IMR-90 (cell line): Measurements from ENCODE around the gene EPS8. TPM values are rescaled to one million over a fixed set of nuclear protein-coding genes. Genes with fewer than 3 reads are reported as not detected.

Experiments used
- ATAC-seq: fragments of 200-7000 bp; cut with Tn5 transposase; 2 replicates; pipeline ENCODE4 v1.9.1; 2020; ENCODE audit warnings: low read depth, mild to moderate bottlenecking, moderate library complexity
- BruUV-seq: library from RNA; stranded (reverse); fragments of 400-500 nt; replicated peaks from 2 replicates; lab custom pipeline; 2021; lab: Mats Ljungman, UMichigan
- CTCF ChIA-PET: fragments of 300-600 bp; formaldehyde crosslinking; extraction: SDS; loops from one replicate; lab custom pipeline; 2021; ENCODE audit warnings: antibody characterized with exemption; lab: Yijun Ruan, JAX
- POLR2A ChIA-PET: fragments of 300-600 bp; sonication (Branson Sonifier 250); formaldehyde crosslinking; loops from one replicate; lab custom pipeline; 2022; ENCODE audit warnings: antibody characterized with exemption; ENCODE audit not compliant: unreplicated experiment; lab: Charles Lee
- DNase-seq: peaks from one replicate; pipeline ENCODE4 v3.0.0; 2013
- H2AFZ ChIP-seq: replicated peaks from 2 replicates; pipeline ENCODE3; 2013; ENCODE audit warnings: low read length, mild to moderate bottlenecking; ENCODE audit not compliant: poor library complexity
- H2AK5ac ChIP-seq: 2 replicates; pipeline ENCODE4 v1.6.1; 2013; ENCODE audit warnings: low read depth, low read length, inconsistent platforms
- H2AK9ac ChIP-seq: replicated peaks from 2 replicates; pipeline ENCODE3; 2013; ENCODE audit warnings: mild to moderate bottlenecking, low read depth, low read length, moderate library complexity; ENCODE audit not compliant: poor library complexity
- H2BK120ac ChIP-seq: 2 replicates; pipeline ENCODE4 v1.6.1; 2013; ENCODE audit warnings: low read depth, low read length, inconsistent platforms
- H2BK15ac ChIP-seq: 3 replicates; pipeline ENCODE4 v1.6.1; 2013; ENCODE audit warnings: low read depth, low read length, inconsistent platforms
- H2BK20ac ChIP-seq: 2 replicates; pipeline ENCODE4 v1.6.1; 2013; ENCODE audit warnings: low read depth, mild to moderate bottlenecking, inconsistent platforms, low read length, moderate library complexity
- H2BK5ac ChIP-seq: 2 replicates; pipeline ENCODE4 v1.6.1; 2013; ENCODE audit warnings: mild to moderate bottlenecking, low read depth, low read length, inconsistent platforms; ENCODE audit not compliant: poor library complexity, severe bottlenecking
- H3K14ac ChIP-seq: replicated peaks from 2 replicates; pipeline ENCODE4 v1.6.1; 2013; ENCODE audit warnings: low read depth, low read length, inconsistent platforms
- H3K18ac ChIP-seq: 2 replicates; pipeline ENCODE4 v1.6.1; 2013; ENCODE audit warnings: low read depth, low read length, control low read depth
- H3K23ac ChIP-seq: 2 replicates; pipeline ENCODE4 v1.6.1; 2013; ENCODE audit warnings: low read depth, low read length, inconsistent platforms
- H3K27ac ChIP-seq: 2 replicates; pipeline ENCODE4 v1.5.1; 2013; ENCODE audit warnings: mild to moderate bottlenecking, control low read depth, low read length; ENCODE audit not compliant: insufficient read depth
- H3K27me3 ChIP-seq: 2 replicates; pipeline ENCODE4 v1.6.1; 2013; ENCODE audit warnings: low read length; ENCODE audit not compliant: control insufficient read depth, insufficient read depth
- H3K36me3 ChIP-seq: 2 replicates; pipeline ENCODE4 v1.6.1; 2013; ENCODE audit warnings: low read length, mixed read lengths; ENCODE audit not compliant: control insufficient read depth, insufficient read depth
- H3K4ac ChIP-seq: 2 replicates; pipeline ENCODE4 v1.6.1; 2013; ENCODE audit warnings: low read depth, low read length, inconsistent platforms
- H3K4me1 ChIP-seq: 2 replicates; pipeline ENCODE4 v1.6.1; 2013; ENCODE audit warnings: low read length, mixed read lengths; ENCODE audit not compliant: control insufficient read depth, insufficient read depth
- H3K4me2 ChIP-seq: 2 replicates; pipeline ENCODE4 v1.6.1; 2013; ENCODE audit warnings: low read depth, mild to moderate bottlenecking, control low read depth, low read length, moderate library complexity
- H3K4me3 ChIP-seq: 2 replicates; pipeline ENCODE4 v1.5.1; 2013; ENCODE audit warnings: low read depth, mild to moderate bottlenecking, control low read depth, low read length, moderate library complexity; ENCODE audit not compliant: insufficient read depth
- H3K56ac ChIP-seq: 2 replicates; pipeline ENCODE4 v1.6.1; 2013; ENCODE audit warnings: low read length, inconsistent platforms; ENCODE audit not compliant: insufficient read depth; ENCODE audit errors: extremely low read depth
- H3K79me1 ChIP-seq, 2 experiments: 2 replicates each; pipeline ENCODE4 v1.6.1; 2013; ENCODE audit warnings: low read length in 2 of 2, inconsistent platforms in 1 of 2, low read depth in 1 of 2
- H3K9ac ChIP-seq: 2 replicates; pipeline ENCODE4 v1.6.1; 2013; ENCODE audit warnings: low read depth, low read length, control low read depth
- H3K9me1 ChIP-seq: 2 replicates; pipeline ENCODE4 v1.6.1; 2013; ENCODE audit warnings: low read length, inconsistent platforms; ENCODE audit not compliant: insufficient read depth
- H3K9me3 ChIP-seq: 2 replicates; pipeline ENCODE4 v1.6.1; 2013; ENCODE audit warnings: low read length; ENCODE audit not compliant: control insufficient read depth, insufficient read depth
- H4K20me1 ChIP-seq: 2 replicates; pipeline ENCODE4 v1.6.1; 2013; ENCODE audit warnings: low read length, inconsistent platforms; ENCODE audit not compliant: insufficient read depth
- H4K5ac ChIP-seq: 2 replicates; pipeline ENCODE4 v1.6.1; 2013; ENCODE audit warnings: mild to moderate bottlenecking, low read depth, low read length, control low read depth
- H4K8ac ChIP-seq, 2 experiments: 2 replicates each; pipeline ENCODE4 v1.6.1; 2013; ENCODE audit warnings: low read depth in 2 of 2, low read length in 2 of 2, control low read depth in 1 of 2, inconsistent platforms in 1 of 2
- H4K91ac ChIP-seq: 2 replicates; pipeline ENCODE4 v1.6.1; 2013; ENCODE audit warnings: low read depth, low read length, inconsistent platforms; ENCODE audit not compliant: insufficient read depth
- FOS ChIP-seq: fragments of 150-350 bp; IDR thresholded peaks from 2 replicates; pipeline ENCODE4 v1.6.1; 2016; ENCODE audit warnings: low read depth, low read length
- NFE2L2 ChIP-seq: fragments of 150-350 bp; IDR thresholded peaks from 2 replicates; pipeline ENCODE4 v1.6.1; 2016; ENCODE audit warnings: low read depth, mild to moderate bottlenecking, low read length
- POLR2A ChIP-seq: IDR thresholded peaks from 2 replicates; pipeline ENCODE4 v1.6.1; 2012; ENCODE audit warnings: mild to moderate bottlenecking, low read depth, low read length
- WGBS, 2 experiments: methylation state at CpG; one replicate each; pipeline versions ENCODE4 v1.1.5 to v1.1.7; 2013; ENCODE audit warnings: missing lambda C conversion rate in 2 of 2; ENCODE audit not compliant: insufficient read length in 1 of 2; ENCODE audit errors: extremely low coverage in 2 of 2; 5-methylcytosine and 5-hydroxymethylcytosine counted together
- dilution Hi-C: fragments of 300-500 bp; cut with HindIII; formaldehyde crosslinking; loops from one replicate; pipeline ENCODE4 v1.14.3; 2018; ENCODE audit warnings: low sequenced_read_pairs; ENCODE audit not compliant: unreplicated experiment
- in situ Hi-C: fragments of 300-500 bp; cut with MboI; formaldehyde crosslinking; loops from 3 replicates; pipeline ENCODE4 v1.14.3; 2019; ENCODE audit warnings: low sequenced_read_pairs, inconsistent platforms, mixed read lengths
- intact Hi-C: fragments of 100-400 bp; cut with micrococcal nuclease; formaldehyde crosslinking; loops from 2 replicates; pipeline ENCODE4 v1.10.0; 2022
- polyA plus RNA-seq, 3 experiments: library from polyadenylated mRNA; depleted of rRNA; stranded (reverse); fragments of >200 nt; gene quantifications; 2 replicates each; pipeline ENCODE4 v1.2.3, GENCODE V29; 2012; ENCODE audit warnings: low replicate concordance in 1 of 3
- total RNA-seq: library from RNA; depleted of rRNA; stranded (reverse); fragments of >200 nt; gene quantifications from 2 replicates; pipeline ENCODE4 v1.2.3, GENCODE V29; 2012
- TF ChIP-seq, protein P1 (sequence below): fragments of 150-350 bp; IDR thresholded peaks from 2 replicates; pipeline ENCODE4 v1.6.1; 2017; ENCODE audit warnings: mild to moderate bottlenecking, antibody characterized with exemption, low read length, low read depth
- TF ChIP-seq, protein P2 (sequence below): conservative IDR thresholded peaks from 2 replicates; pipeline ENCODE4 v1.5.1; 2012; ENCODE audit warnings: mild to moderate bottlenecking, low read depth, low read length, improper control_type of control experiment
- TF ChIP-seq, protein P3 (sequence below): fragments of 150-350 bp; IDR thresholded peaks from 2 replicates; pipeline ENCODE4 v1.6.1; 2016; ENCODE audit warnings: low read depth, mild to moderate bottlenecking, low read length, moderate library complexity, borderline replicate concordance

EPS8 gene
- total and polyA plus RNA-seq, 2 of the 4 experiments (the other 2 are of a cell fraction): 45.1 to 104 TPM

DNA sequence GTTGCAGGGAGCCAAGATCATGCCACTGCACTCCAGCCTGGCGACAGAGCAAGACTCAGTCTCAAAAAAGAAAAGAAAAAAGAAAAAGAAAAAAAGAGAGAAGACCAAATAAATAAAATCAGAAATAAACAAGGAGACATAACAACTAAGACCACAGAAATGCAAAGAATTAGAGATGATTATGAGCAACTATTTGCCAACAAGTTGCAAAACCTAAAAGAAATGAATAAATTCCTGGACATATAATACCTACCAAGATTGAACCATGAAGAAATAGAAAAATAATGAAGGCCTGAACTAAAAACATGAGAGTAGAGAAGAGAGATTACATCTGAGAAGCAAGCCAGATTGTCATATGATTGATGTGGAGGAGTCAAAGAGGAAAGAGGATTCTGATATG lies 17.6 kb upstream of the EPS8 start:
- BruUV-seq: no TSS peak
- Histone ChIP-seq H3K18ac (no peak overlapping the region), H3K9ac (no peak overlapping the region), H2BK15ac (no peak overlapping the region), H2BK20ac (peak overlapping the region; percentile 65), H3K79me1 (no peaks in the 10 kb centered on the region), H4K8ac (no peak overlapping the region), H4K20me1 (no peaks in the 10 kb centered on the region), H2AK9ac (no peak overlapping the region), H3K14ac (no peak overlapping the region), H3K9me3 (no peaks in the 10 kb centered on the region), H3K56ac (no peak overlapping the region), H4K91ac (no peak overlapping the region), H3K4me2 (no peak overlapping the region), H2BK120ac (0 out of 2 replicates have a peak overlapping the region, but pooled peaks have one; percentile 3), H3K36me3 (no peaks in the 10 kb centered on the region), H3K27me3 (no peaks in the 10 kb centered on the region), H3K4ac (no peak overlapping the region; the same call in 1 of the 2 replicates), H2AFZ (no peak overlapping the region), H3K4me1 (peaks cover 15% of the 10 kb centered on the region), H3K23ac (0 out of 2 replicates have a peak overlapping the region, but pooled peaks have one; percentile 29), H3K9me1 (peaks cover 4% of the 10 kb centered on the region), H2AK5ac (no peak overlapping the region), H3K4me3 (no peak overlapping the region), H4K5ac (no peak overlapping the region), H3K27ac (no peak overlapping the region), H2BK5ac (no peak overlapping the region)
- ChIA-PET CTCF (no interaction called here), POLR2A (no interaction called here)
- DNase-seq (no peak), ATAC-seq (no peak)
- dilution Hi-C loops: no loop called here
- TF ChIP-seq, protein P1, sequence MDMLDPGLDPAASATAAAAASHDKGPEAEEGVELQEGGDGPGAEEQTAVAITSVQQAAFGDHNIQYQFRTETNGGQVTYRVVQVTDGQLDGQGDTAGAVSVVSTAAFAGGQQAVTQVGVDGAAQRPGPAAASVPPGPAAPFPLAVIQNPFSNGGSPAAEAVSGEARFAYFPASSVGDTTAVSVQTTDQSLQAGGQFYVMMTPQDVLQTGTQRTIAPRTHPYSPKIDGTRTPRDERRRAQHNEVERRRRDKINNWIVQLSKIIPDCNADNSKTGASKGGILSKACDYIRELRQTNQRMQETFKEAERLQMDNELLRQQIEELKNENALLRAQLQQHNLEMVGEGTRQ: no peak
- TF ChIP-seq POLR2A (no peak), NFE2L2 (no peak), FOS (no peak)
- TF ChIP-seq, protein P2, sequence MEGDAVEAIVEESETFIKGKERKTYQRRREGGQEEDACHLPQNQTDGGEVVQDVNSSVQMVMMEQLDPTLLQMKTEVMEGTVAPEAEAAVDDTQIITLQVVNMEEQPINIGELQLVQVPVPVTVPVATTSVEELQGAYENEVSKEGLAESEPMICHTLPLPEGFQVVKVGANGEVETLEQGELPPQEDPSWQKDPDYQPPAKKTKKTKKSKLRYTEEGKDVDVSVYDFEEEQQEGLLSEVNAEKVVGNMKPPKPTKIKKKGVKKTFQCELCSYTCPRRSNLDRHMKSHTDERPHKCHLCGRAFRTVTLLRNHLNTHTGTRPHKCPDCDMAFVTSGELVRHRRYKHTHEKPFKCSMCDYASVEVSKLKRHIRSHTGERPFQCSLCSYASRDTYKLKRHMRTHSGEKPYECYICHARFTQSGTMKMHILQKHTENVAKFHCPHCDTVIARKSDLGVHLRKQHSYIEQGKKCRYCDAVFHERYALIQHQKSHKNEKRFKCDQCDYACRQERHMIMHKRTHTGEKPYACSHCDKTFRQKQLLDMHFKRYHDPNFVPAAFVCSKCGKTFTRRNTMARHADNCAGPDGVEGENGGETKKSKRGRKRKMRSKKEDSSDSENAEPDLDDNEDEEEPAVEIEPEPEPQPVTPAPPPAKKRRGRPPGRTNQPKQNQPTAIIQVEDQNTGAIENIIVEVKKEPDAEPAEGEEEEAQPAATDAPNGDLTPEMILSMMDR: no peak
- TF ChIP-seq, protein P3, sequence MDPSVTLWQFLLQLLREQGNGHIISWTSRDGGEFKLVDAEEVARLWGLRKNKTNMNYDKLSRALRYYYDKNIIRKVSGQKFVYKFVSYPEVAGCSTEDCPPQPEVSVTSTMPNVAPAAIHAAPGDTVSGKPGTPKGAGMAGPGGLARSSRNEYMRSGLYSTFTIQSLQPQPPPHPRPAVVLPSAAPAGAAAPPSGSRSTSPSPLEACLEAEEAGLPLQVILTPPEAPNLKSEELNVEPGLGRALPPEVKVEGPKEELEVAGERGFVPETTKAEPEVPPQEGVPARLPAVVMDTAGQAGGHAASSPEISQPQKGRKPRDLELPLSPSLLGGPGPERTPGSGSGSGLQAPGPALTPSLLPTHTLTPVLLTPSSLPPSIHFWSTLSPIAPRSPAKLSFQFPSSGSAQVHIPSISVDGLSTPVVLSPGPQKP: no peak
- intact Hi-C loops: no loop called here
- WGBS, 2 experiments: no CpG with 5 or more reads among the region's 1 CpG
- in situ Hi-C loops: no loop called here
